Gastrocnemius medialis (tissue), 4 donors: Measurements from ENCODE around the gene PRPS1.

Experiments used
- POLR2A ChIP-seq, 2 donors: fragments of 450-650 bp; IDR thresholded peaks; one replicate each; pipeline ENCODE4 v1.6.1; 2017; ENCODE audit warnings: antibody characterized with exemption in 2 of 2, mild to moderate bottlenecking in 2 of 2, moderate library complexity in 2 of 2
- TF ChIP-seq, protein P1 (sequence below), 5 experiments: fragments of 450-650 bp in 3 of 5; fragments of 200-600 bp in 2 of 5; sonication (generic) in 2 of 5; IDR thresholded peaks in 4 of 5; conservative IDR thresholded peaks in 1 of 5; 1 replicate in 4 of 5; 2 replicates in 1 of 5; pipeline ENCODE4 v1.5.1; 2016 to 2019; ENCODE audit warnings: antibody characterized with exemption in 5 of 5, mild to moderate bottlenecking in 3 of 5, moderate library complexity in 3 of 5

DNA sequence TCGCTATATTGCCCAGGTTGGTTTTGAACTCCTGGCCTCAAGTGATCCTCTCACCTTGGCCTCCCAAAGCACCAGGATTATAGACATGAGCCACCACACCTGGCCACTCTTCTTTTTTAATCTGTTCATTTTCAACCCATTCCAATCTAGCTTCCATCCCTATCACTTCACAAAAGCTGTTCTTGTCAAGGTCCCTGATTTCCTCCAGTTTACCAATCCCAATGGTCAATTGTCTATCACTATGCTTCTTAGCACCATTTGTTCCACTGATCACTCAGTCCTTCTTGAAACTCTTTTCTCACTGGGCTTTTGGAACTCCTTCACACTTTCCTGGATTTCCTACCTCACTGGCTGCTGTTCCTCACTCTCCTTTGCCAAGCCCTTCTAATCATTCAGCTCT is 38.6 kb downstream of the PRPS1 start:
- TF ChIP-seq, protein P1, sequence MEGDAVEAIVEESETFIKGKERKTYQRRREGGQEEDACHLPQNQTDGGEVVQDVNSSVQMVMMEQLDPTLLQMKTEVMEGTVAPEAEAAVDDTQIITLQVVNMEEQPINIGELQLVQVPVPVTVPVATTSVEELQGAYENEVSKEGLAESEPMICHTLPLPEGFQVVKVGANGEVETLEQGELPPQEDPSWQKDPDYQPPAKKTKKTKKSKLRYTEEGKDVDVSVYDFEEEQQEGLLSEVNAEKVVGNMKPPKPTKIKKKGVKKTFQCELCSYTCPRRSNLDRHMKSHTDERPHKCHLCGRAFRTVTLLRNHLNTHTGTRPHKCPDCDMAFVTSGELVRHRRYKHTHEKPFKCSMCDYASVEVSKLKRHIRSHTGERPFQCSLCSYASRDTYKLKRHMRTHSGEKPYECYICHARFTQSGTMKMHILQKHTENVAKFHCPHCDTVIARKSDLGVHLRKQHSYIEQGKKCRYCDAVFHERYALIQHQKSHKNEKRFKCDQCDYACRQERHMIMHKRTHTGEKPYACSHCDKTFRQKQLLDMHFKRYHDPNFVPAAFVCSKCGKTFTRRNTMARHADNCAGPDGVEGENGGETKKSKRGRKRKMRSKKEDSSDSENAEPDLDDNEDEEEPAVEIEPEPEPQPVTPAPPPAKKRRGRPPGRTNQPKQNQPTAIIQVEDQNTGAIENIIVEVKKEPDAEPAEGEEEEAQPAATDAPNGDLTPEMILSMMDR (IDR thresholded peaks at IDR 0.05 in 4 of 5, conservative IDR thresholded peaks at IDR 0.05 in 1 of 5) = no peak
- no peak for TF ChIP-seq POLR2A (IDR thresholded peaks at IDR 0.05)
